Activated CD4-positive, alpha-beta T cell treated with anti-CD3 and anti-CD28 coated beads for 1 hour (primary cell): ENCODE measurements around the gene CCDC178.
"Not testable (repeated sequence)": the region's sequence is repeated elsewhere in the genome, so short reads cannot be mapped to it uniquely, and the experiment has no call there.

ENCODE experiments used
- DNase-seq: peaks from one replicate; pipeline ENCODE4 v3.0.0-alpha.2; 2020

CCDC178 gene

DNA sequence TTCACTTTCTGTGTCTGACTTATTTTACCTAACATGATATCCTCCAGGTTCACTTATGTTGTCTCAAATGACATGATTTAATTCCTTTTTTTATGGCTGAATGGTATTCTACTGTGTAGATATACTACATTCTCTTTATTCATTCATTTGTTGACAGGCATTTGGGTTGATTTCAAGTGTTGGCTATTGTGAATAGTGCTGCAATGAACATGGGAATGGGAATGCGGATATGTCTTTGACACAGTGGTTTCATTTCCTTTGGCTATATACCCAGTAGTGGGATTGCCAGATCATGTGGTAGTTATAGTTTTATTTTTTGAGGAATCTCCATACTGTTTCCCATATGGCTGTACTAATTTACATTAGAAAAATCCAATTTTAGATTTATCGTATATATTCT, 472.3 kb downstream of the CCDC178 start:
- no peak for DNase-seq

DNA sequence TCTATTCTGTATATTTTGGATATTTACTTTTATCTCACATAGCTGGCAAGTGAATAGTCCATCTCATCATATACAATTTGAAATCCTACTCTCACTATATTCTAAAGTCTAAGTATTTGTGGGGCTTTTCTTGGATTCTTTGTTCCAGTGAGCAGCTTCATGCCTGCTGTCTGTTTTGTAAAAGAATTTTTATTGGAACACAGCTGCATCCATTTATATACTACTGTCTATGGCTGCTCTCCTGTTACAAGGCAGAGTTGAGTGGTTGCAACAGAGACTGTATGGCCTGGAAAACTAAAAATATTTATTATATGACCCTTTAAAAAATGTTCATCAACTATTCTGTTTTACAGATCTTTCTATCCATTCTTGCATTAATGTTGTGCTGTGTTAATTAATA, 474.4 kb downstream of the CCDC178 start:
- DNase-seq: no peak

DNA sequence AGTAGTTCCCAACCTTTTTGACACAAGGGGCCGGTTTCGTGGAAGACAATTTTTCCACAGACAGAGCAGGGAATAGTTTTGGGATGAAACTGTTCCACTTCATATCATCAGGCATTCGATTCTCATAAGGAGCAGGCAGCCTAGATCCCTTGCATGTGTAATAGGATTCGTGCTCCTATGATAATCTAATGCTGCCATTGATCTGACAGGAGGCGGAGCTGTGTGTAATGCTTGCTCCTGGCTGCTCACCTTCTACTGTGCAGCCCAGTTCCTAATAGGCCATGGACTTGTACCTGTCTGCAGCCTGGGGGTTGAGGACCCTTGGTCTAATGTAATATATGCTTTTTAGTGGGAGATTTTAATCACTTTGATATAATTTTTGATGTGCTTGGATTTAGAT, 479.0 kb downstream of the CCDC178 start:
- DNase-seq: no peak

GRCh38 chr18:32958746-32959145, 481.8 kb downstream of the CCDC178 start:
- no peak for DNase-seq

- no peak for DNase-seq
These were observed 483.8 kb downstream of the CCDC178 start for GRCh38 chr18:32956591-32957315.

DNA sequence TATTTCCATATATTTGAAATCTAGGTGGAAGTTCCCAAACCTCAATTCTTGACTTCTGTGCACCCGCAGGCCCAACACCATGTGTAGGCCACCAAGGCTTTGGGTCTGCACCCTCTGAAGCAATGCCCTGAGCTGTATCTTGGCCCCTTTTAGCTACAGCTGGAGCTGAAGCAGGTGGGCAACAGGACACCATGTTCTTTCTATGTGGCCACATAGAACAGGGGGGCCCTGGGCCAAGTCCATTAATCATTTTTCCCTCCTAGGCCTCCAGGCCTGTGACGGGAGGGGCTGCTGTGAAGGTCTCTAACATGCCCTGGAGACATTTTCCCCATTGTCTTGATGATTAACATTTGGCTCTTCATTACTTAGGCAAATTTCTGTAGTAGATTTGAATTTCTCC, 488.2 kb downstream of the CCDC178 start:
- DNase-seq: not testable (repeated sequence)

- DNase-seq: no peak
These were observed 502.9 kb downstream of the CCDC178 start for GRCh38 chr18:32937597-32937996.

- DNase-seq: no peak
These were observed 503.5 kb downstream of the CCDC178 start for GRCh38 chr18:32937066-32937465.

DNA sequence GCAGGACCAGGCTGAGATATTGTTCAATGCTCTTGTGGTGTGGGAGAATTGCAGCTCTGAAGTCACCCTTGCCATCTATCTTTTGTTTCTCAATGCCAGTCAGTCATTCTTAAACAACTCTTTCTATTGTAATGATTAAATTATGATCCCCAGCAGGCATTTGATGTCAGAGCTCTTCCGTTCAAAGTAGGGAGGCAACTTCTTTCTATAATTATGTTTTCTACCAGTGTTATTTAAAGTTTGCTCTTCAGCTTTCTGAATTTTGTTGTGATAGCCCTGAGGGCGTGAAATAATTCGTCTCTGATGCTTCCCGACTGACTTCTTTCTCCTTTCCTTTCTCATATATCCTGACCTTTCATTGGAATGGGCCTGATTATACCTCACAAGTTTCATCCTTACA, 506.3 kb downstream of the CCDC178 start:
- DNase-seq: no peak

- no peak for DNase-seq
These were observed 509.7 kb downstream of the CCDC178 start for GRCh38 chr18:32930695-32931301.

DNA sequence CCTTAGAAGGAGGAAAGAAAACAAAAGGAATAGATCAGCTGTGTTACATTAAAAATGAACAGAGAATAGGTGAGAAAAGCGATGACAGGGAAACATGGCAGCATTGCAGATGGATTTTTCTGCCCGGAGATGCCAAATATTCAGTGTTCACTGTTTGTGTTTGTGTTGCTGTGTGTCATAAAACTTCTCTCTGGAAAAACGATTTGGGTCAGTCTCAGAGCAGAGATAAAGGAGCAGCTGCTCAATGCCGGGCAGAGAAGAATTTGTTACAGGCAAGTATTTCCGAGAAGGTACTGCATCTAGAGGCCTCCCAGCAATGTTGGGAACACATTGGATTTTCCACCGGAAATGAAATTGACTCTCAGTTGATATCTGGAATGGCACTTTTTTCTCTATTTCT, 511.3 kb downstream of the CCDC178 start:
- no peak for DNase-seq

DNA sequence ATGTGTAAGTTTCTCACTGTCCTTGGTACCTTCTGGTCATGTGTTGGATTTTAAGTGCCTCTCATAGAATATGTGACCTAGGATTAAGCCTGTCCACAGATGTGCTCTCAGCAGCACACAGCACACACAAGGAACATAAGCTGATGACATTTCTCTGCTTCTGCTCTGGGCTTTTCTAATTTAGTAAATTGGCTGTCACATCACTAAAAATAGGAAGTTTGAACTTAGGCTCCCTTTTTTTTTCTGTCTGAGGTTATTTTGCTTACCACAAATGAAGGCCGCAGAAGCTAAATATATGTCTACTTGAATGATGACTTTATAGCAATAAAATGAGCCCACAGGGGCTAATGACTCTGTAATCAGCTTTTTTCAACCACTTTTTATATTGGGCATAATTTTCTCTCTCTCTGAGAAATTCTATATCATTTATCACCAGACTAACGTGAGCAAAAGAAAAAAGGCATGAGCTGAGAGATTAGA, 517.5 kb downstream of the CCDC178 start:
- no peak for DNase-seq

- no peak for DNase-seq
These were observed 519.4 kb downstream of the CCDC178 start for GRCh38 chr18:32920796-32921787.

GRCh38 chr18:32919799-32920198, 520.7 kb downstream of the CCDC178 start:
- DNase-seq: no peak

GRCh38 chr18:32918692-32919250, 521.8 kb downstream of the CCDC178 start:
- no peak for DNase-seq

DNA sequence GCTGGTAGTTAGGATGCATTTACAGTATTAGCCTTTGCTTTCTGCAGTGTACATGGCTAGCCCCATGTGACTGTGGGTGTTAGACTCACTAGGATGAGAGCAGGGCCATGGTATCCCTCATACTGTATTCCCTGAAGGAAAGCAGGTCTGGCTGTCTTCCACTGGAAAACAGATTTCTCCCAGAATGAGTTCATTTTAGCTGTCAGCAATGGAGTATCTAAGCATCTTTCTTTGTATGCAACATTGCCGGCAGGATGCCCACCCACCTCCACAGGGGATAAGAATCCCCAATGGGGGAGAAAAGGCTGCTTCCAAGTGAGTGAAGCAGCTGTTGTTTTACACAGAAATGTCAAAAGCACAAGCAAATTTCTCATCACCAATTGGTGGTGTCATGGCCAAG, 525.0 kb downstream of the CCDC178 start:
- DNase-seq: no peak

DNA sequence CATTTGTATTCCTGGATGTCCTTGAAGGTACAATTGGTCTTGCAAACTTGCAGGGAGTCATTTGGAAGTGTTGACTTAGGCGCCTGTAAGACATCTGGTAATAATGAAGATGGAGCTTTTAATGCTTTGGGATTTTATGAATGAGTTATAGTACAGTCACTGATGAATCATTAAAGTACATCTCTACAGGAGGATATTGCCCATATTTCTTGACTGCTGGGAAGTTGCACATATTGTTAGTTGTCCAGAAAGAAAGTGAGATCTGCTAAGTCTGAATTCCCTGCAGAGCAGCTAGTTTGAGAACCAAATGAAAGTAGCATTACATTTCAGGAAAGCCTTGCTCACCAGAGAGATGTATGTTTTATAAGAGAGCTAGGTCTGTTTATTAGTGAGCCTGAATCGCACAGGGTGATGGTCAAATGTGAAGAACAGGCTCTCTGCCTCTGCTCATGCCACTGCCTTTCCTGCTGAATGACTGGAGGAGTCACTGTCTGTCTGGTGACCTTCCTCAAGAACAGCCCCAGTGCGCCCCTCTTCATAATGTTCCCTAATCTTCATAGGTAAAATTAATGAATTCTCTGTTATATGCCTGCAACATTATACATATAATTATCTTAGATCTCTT, 528.7 kb downstream of the CCDC178 start:
- no peak for DNase-seq

DNA sequence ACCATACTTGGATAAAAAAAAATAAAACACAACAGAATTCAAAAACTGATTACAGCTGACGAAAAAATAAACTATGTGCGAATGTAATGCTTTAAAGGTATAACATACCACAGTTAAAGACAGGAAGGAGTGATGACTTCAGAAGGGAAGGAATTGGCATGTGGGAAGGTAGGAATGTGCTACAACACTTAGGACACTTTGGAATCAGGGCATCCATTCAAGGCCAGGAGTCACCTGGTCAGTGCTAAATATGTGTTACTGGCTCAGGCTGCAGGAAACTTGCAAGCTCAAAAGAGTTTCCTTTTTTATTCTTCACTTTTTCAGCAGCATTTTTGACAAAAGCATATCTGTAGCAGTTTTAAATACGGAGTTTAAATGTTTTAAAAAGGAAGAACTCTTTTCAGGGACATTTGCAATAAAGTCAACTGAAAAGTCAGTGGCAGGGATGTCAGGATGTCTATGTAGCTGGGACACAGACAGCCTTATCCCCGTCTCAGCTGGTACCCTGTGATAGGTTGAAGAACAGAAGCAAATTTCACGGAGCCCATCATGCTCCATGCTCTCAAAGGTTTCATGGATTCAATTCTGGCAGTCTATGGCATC, 529.7 kb downstream of the CCDC178 start:
- DNase-seq: no peak

GRCh38 chr18:32909798-32910561, 530.5 kb downstream of the CCDC178 start:
- DNase-seq: no peak

- DNase-seq: no peak
These were observed 532.1 kb downstream of the CCDC178 start for GRCh38 chr18:32908424-32908805.

GRCh38 chr18:32907648-32908423, 532.7 kb downstream of the CCDC178 start:
- no peak for DNase-seq
